GM12878 (cell line): Measurements from ENCODE around the gene UXS1.

Experiments
- CHD2 ChIP-seq: IDR thresholded peaks from 2 replicates; pipeline ENCODE4 v1.6.1; 2011; ENCODE audit warnings: low read depth, low read length, improper control_type of control experiment, borderline replicate concordance
- CREB1 ChIP-seq: IDR thresholded peaks from 2 replicates; pipeline ENCODE4 v1.6.1; 2012; ENCODE audit warnings: low read depth, mild to moderate bottlenecking, inconsistent platforms
- NFYB ChIP-seq: IDR thresholded peaks from 2 replicates; pipeline ENCODE4 v1.6.1; 2011; ENCODE audit warnings: low read depth, mild to moderate bottlenecking, low read length, improper control_type of control experiment, moderate library complexity; ENCODE audit not compliant: insufficient read depth

GRCh38 chr2:106165561-106165960, 28.5 kb downstream of the UXS1 start:
- TF ChIP-seq NFYB: no peak
- TF ChIP-seq CHD2: no peak
- TF ChIP-seq CREB1: no peak
